HG03196 (cell line): Measurements from ENCODE around the gene NHLH2.

Experiments used
- ATAC-seq: cut with Tn5 transposase; IDR thresholded peaks from one replicate; pipeline ENCODE4 v1.9.1; 2021; ENCODE audit not compliant: unreplicated experiment

The NHLH2 gene

GRCh38 chr1:115840605-115841460 is at the start of gene NHLH2:
TSS of gene NHLH2 (minus strand) at chr1:115841126. CDS start at chr1:115838372, 2,754 bp downstream.
- ATAC-seq = no peak

- ATAC-seq = no peak
Measured at GRCh38 chr1:115890580-115890979, 49.7 kb upstream of the NHLH2 start.

- ATAC-seq = no peak
Measured at GRCh38 chr1:115888976-115889375, 48.0 kb upstream of the NHLH2 start.

GRCh38 chr1:115882913-115883902 is 42.3 kb upstream of the NHLH2 start:
- ATAC-seq = no peak

GRCh38 chr1:115880981-115881672 is 40.2 kb upstream of the NHLH2 start:
- no peak for ATAC-seq

- ATAC-seq = no peak
Measured at GRCh38 chr1:115879977-115880376, 39.1 kb upstream of the NHLH2 start.

- no peak for ATAC-seq
Measured at GRCh38 chr1:115877511-115877910, 36.6 kb upstream of the NHLH2 start.

- ATAC-seq = no peak
Measured at GRCh38 chr1:115874904-115875303, 34.0 kb upstream of the NHLH2 start.

- no peak for ATAC-seq
Measured at GRCh38 chr1:115874497-115874896, 33.6 kb upstream of the NHLH2 start.

- no peak for ATAC-seq
Measured at GRCh38 chr1:115873184-115873583, 32.3 kb upstream of the NHLH2 start.

GRCh38 chr1:115869064-115869463 is 28.1 kb upstream of the NHLH2 start:
- no peak for ATAC-seq

- no peak for ATAC-seq
Measured at GRCh38 chr1:115867216-115867615, 26.3 kb upstream of the NHLH2 start.

- ATAC-seq = no peak
Measured at GRCh38 chr1:115865704-115866380, 24.9 kb upstream of the NHLH2 start.

GRCh38 chr1:115862403-115862802 is 21.5 kb upstream of the NHLH2 start:
- ATAC-seq = no peak

GRCh38 chr1:115854005-115854404 is 13.1 kb upstream of the NHLH2 start:
- no peak for ATAC-seq

GRCh38 chr1:115850937-115851336 is 10.0 kb upstream of the NHLH2 start:
- ATAC-seq = no peak

- ATAC-seq = no peak
Measured at GRCh38 chr1:115847787-115848186, 6.9 kb upstream of the NHLH2 start.

GRCh38 chr1:115842948-115843347 is 2.0 kb upstream of the NHLH2 start:
- no peak for ATAC-seq

GRCh38 chr1:115839679-115840237 is 1.2 kb downstream of the NHLH2 start:
- no peak for ATAC-seq

GRCh38 chr1:115839029-115839678 is 1.8 kb downstream of the NHLH2 start:
- no peak for ATAC-seq
